Choroid plexus epithelial cell (primary cell): Measurements from ENCODE around the gene CASP7.

Experiments used
- DNase-seq: peaks from one replicate; pipeline ENCODE4 v3.0.0-alpha.2; 2010; ENCODE audit warnings: low read depth
- H3K4me3 ChIP-seq: 2 replicates; pipeline ENCODE4 v1.5.1; 2011; ENCODE audit warnings: low read depth, mild to moderate bottlenecking, control low read depth, low read length, moderate library complexity
- CTCF ChIP-seq: conservative IDR thresholded peaks from 2 replicates; pipeline ENCODE4 v1.5.1; 2011; ENCODE audit warnings: low read depth, mild to moderate bottlenecking, control low read depth, inconsistent platforms, low read length, moderate library complexity

Gene CASP7

GRCh38 chr10:113679463-113680189 lies at the start of gene CASP7:
Gene CASP7, plus strand, starts transcription at chr10:113679912. Its CDS starts 17,582 bp downstream, at chr10:113697494.
- DNase-seq: peak; percentile 79
- H3K4me3 ChIP-seq: peak within 1 kb of the TSS; percentile 95
- no peak for TF ChIP-seq CTCF

GRCh38 chr10:113630929-113631533 lies 48.7 kb upstream of the CASP7 start:
- DNase-seq: no peak
- TF ChIP-seq CTCF: no peak
- H3K4me3 ChIP-seq: no peak overlapping the region

GRCh38 chr10:113631684-113632367 lies 47.9 kb upstream of the CASP7 start:
- TF ChIP-seq CTCF: no peak
- no peak overlapping the region for H3K4me3 ChIP-seq
- no peak for DNase-seq

GRCh38 chr10:113639966-113640365 lies 39.7 kb upstream of the CASP7 start:
- no peak overlapping the region for H3K4me3 ChIP-seq
- no peak for TF ChIP-seq CTCF

GRCh38 chr10:113641702-113642101 lies 38.0 kb upstream of the CASP7 start:
- TF ChIP-seq CTCF: no peak
- no peak overlapping the region for H3K4me3 ChIP-seq
- no peak for DNase-seq

More at GRCh38 chr10:113639966-113640365, 39.7 kb upstream of the CASP7 start:
- DNase-seq: no peak

- DNase-seq: no peak
- no peak for TF ChIP-seq CTCF
- H3K4me3 ChIP-seq: no peak overlapping the region
Measured at GRCh38 chr10:113643183-113643582, 36.5 kb upstream of the CASP7 start.
